HCT116 (cell line): ENCODE results near the gene NECAB3. TPM values are rescaled to one million over a fixed set of nuclear protein-coding genes. Genes with fewer than 3 reads are reported as not detected.

ENCODE experiments used
- ATAC-seq: fragments of 200-7000 bp; cut with Tn5 transposase; 2 replicates; pipeline ENCODE4 v1.9.1; 2020; ENCODE audit warnings: mild to moderate bottlenecking, moderate library complexity
- BruUV-seq: library from RNA; stranded (reverse); fragments of 400-500 nt; replicated peaks from 2 replicates; lab custom pipeline; 2021; lab: Mats Ljungman, UMichigan
- CTCF ChIA-PET: fragments of 300-600 bp; sonication (Branson Sonifier 250); formaldehyde crosslinking; loops from one replicate; lab custom pipeline; 2021; ENCODE audit warnings: antibody characterized with exemption; lab: Charles Lee
- POLR2A ChIA-PET: fragments of 300-600, 350-600 bp; sonication (Branson Sonifier 250); formaldehyde crosslinking; loops from one replicate; lab custom pipeline; 2021; ENCODE audit warnings: antibody characterized with exemption; lab: Charles Lee
- RAD21 ChIA-PET, 2 experiments: fragments of 300-600 bp; sonication (Branson Sonifier 250); formaldehyde crosslinking; loops; one replicate each; lab custom pipeline; 2023; ENCODE audit warnings: low total read pairs in 2 of 2; ENCODE audit not compliant: uncharacterized antibody in 2 of 2, unreplicated experiment in 2 of 2, low non-redundant PET in 1 of 2; lab: Charles Lee
- DNase-seq: peaks from one replicate; pipeline ENCODE4 v3.0.0-alpha.2; 2010; ENCODE audit warnings: low read depth, low spot score
- H2AFZ ChIP-seq: fragments of 200-600 bp; shearing (Covaris generic), sonication (generic); 2 replicates; pipeline ENCODE4 v1.6.1; 2017; ENCODE audit warnings: low read depth, mixed run types, mixed read lengths, antibody characterized with exemption, low read length; ENCODE audit not compliant: poor library complexity, severe bottlenecking
- H3K27ac ChIP-seq: 2 replicates; pipeline ENCODE4 v1.5.1; 2012; ENCODE audit warnings: low read depth, low read length
- H3K27me3 ChIP-seq: fragments of 200-600 bp; sonication (generic); 2 replicates; pipeline ENCODE4 v1.6.1; 2016; ENCODE audit warnings: mixed run types, low read length, mixed read lengths; ENCODE audit not compliant: insufficient read depth
- H3K36me3 ChIP-seq, 2 experiments: fragments of 200-500 bp in 1 of 2; fragments of 200-600 bp in 1 of 2; sonication (Bioruptor generic) in 1 of 2; sonication (generic) in 1 of 2; 2 replicates each; pipeline versions ENCODE4 v1.5.1 to v1.6.1; 2014 to 2016; ENCODE audit warnings: low read length in 2 of 2, inconsistent platforms in 1 of 2, mixed read lengths in 1 of 2, mixed run types in 1 of 2; ENCODE audit not compliant: insufficient read depth in 2 of 2, control insufficient read depth in 1 of 2
- H3K4me1 ChIP-seq, 2 experiments: fragments of 200-600 bp in 1 of 2; sonication (generic) in 1 of 2; 2 replicates each; pipeline versions ENCODE4 v1.5.1 to v1.6.1; 2012 to 2017; ENCODE audit warnings: low read length in 2 of 2, inconsistent platforms in 1 of 2, mild to moderate bottlenecking in 1 of 2, mixed read lengths in 1 of 2, mixed run types in 1 of 2, moderate library complexity in 1 of 2; ENCODE audit not compliant: insufficient read depth in 2 of 2, control insufficient read depth in 1 of 2
- H3K4me2 ChIP-seq: fragments of 200-600 bp; sonication (generic); 2 replicates; pipeline ENCODE4 v1.6.1; 2017; ENCODE audit warnings: mixed run types, low read length, mixed read lengths
- H3K4me3 ChIP-seq, 2 experiments: fragments of 200-600 bp in 1 of 2; sonication (generic) in 1 of 2; replicated peaks in 1 of 2; 2 replicates each; pipeline ENCODE4 v1.5.1; 2011 to 2016; ENCODE audit warnings: low read length in 2 of 2, control low read depth in 1 of 2, low read depth in 1 of 2, mild to moderate bottlenecking in 1 of 2, mixed read lengths in 1 of 2, mixed run types in 1 of 2
- H3K79me2 ChIP-seq: fragments of 200-600 bp; sonication (generic); 2 replicates; pipeline ENCODE4 v1.6.1; 2017; ENCODE audit warnings: mild to moderate bottlenecking, mixed run types, low read length, moderate library complexity, mixed read lengths; ENCODE audit not compliant: insufficient read depth
- H3K9ac ChIP-seq: fragments of 200-600 bp; sonication (generic); 2 replicates; pipeline ENCODE4 v1.6.1; 2016; ENCODE audit warnings: low read length, mixed read lengths
- H3K9me2 ChIP-seq: fragments of 200-600 bp; sonication (generic), shearing (Covaris generic); 2 replicates; pipeline ENCODE4 v1.6.1; 2017; ENCODE audit warnings: mixed run types, mild to moderate bottlenecking, moderate library complexity; ENCODE audit not compliant: insufficient read depth
- H3K9me3 ChIP-seq, 2 experiments: fragments of 200-500 bp in 1 of 2; fragments of 200-600 bp in 1 of 2; sonication (Bioruptor generic) in 1 of 2; sonication (generic) in 1 of 2; 2 replicates each; pipeline ENCODE4 v1.6.1; 2014 to 2017; ENCODE audit warnings: low read length in 2 of 2, mixed read lengths in 2 of 2, inconsistent platforms in 1 of 2, low read depth in 1 of 2, mild to moderate bottlenecking in 1 of 2, mixed run types in 1 of 2, moderate library complexity in 1 of 2; ENCODE audit not compliant: control insufficient read depth in 1 of 2, insufficient read depth in 1 of 2
- H4K20me1 ChIP-seq: fragments of 200-600 bp; sonication (generic), shearing (Covaris generic); 2 replicates; pipeline ENCODE4 v1.6.1; 2017; ENCODE audit warnings: mixed run types, mild to moderate bottlenecking, moderate library complexity; ENCODE audit not compliant: insufficient read depth
- CEBPB ChIP-seq: IDR thresholded peaks from 2 replicates; pipeline ENCODE4 v1.6.1; 2012; ENCODE audit warnings: low read depth
- EGR1 ChIP-seq: IDR thresholded peaks from 2 replicates; pipeline ENCODE4 v1.6.1; 2012; ENCODE audit warnings: low read depth
- FOSL1 ChIP-seq: IDR thresholded peaks from 2 replicates; pipeline ENCODE4 v1.6.1; 2012; ENCODE audit warnings: low read depth
- POLR2A ChIP-seq: IDR thresholded peaks from 2 replicates; pipeline ENCODE4 v1.7.0; 2011; ENCODE audit warnings: borderline replicate concordance; ENCODE audit not compliant: insufficient read depth, insufficient read length; ENCODE audit errors: extremely low read depth
- RAD21 ChIP-seq: IDR thresholded peaks from 2 replicates; pipeline ENCODE4 v1.6.1; 2012; ENCODE audit warnings: low read depth, mild to moderate bottlenecking
- SP1 ChIP-seq: IDR thresholded peaks from 2 replicates; pipeline ENCODE4 v1.6.1; 2012; ENCODE audit warnings: low read depth
- TCF7L2 ChIP-seq: IDR thresholded peaks from 2 replicates; pipeline ENCODE4 v1.7.0; 2011; ENCODE audit warnings: borderline replicate concordance, inconsistent platforms; ENCODE audit not compliant: insufficient read depth, insufficient read length; ENCODE audit errors: extremely low read depth
- YY1 ChIP-seq: IDR thresholded peaks from 2 replicates; pipeline ENCODE4 v1.6.1; 2011; ENCODE audit warnings: low read length, low read depth, moderate library complexity, mild to moderate bottlenecking; ENCODE audit not compliant: insufficient replicate concordance; ENCODE audit errors: extremely low read depth
- ZBTB33 ChIP-seq: IDR thresholded peaks from 2 replicates; pipeline ENCODE4 v1.6.1; 2011; ENCODE audit warnings: mild to moderate bottlenecking, low read length, moderate library complexity; ENCODE audit not compliant: insufficient replicate concordance; ENCODE audit errors: extremely low read depth
- ZFX ChIP-seq: fragments of 450-650 bp; IDR thresholded peaks from 2 replicates; pipeline ENCODE4 v1.6.1; 2017
- intact Hi-C: fragments of 100-400 bp; cut with micrococcal nuclease; formaldehyde crosslinking; loops from 2 replicates; pipeline ENCODE4 v1.10.0; 2022
- total RNA-seq: library from RNA; stranded (reverse); gene quantifications from one replicate; pipeline ENCODE4 v1.2.1, GENCODE V29; 2021; ENCODE audit not compliant: unreplicated experiment
- TF ChIP-seq, protein P1 (sequence below), 3 experiments: fragments of 200-600 bp in 1 of 3; sonication (generic) in 1 of 3; IDR thresholded peaks in 2 of 3; conservative IDR thresholded peaks in 1 of 3; 2 replicates each; pipeline ENCODE4 v1.5.1; 2012 to 2017; ENCODE audit warnings: low read depth in 2 of 3, low read length in 2 of 3, antibody characterized with exemption in 1 of 3, borderline replicate concordance in 1 of 3, control low read depth in 1 of 3, mild to moderate bottlenecking in 1 of 3, mixed read lengths in 1 of 3, mixed run types in 1 of 3, moderate library complexity in 1 of 3; ENCODE audit not compliant: insufficient read depth in 1 of 3

The NECAB3 gene
- total RNA-seq, 1 experiment from 2014 or later = 48.1 TPM

GRCh38 chr20:33656010-33656782 is 18.0 kb downstream of the NECAB3 start:
- no peak overlapping the region for H3K4me3 ChIP-seq
- ATAC-seq (no peak), DNase-seq (no peak)
- no TSS peak for BruUV-seq
- no peak overlapping the region for H3K4me2 ChIP-seq
- H2AFZ ChIP-seq = no peak overlapping the region
- H4K20me1 ChIP-seq = no peaks in the 10 kb centered on the region
- ChIA-PET RAD21 (no interaction called here), POLR2A (no interaction called here), CTCF (no interaction called here)
- H3K27ac ChIP-seq = no peak overlapping the region
- H3K36me3 ChIP-seq = peaks cover 0 to 3% of the 10 kb centered on the region in 2 experiments; a peak in 1 of 4 replicates
- H3K27me3 ChIP-seq = no peaks in the 10 kb centered on the region
- H3K79me2 ChIP-seq = no peaks in the 10 kb centered on the region
- intact Hi-C loops = loop anchor here (10.0 kb wide), 1 partner anchor 469 kb away; no protein-coding TSS in a partner anchor
- H3K9me2 ChIP-seq = no peaks in the 10 kb centered on the region
- TF ChIP-seq TCF7L2 (no peak), YY1 (no peak), FOSL1 (no peak), CEBPB (no peak), ZFX (no peak), SP1 (no peak), RAD21 (no peak), POLR2A (no peak), EGR1 (no peak), ZBTB33 (no peak)
- TF ChIP-seq, protein P1, sequence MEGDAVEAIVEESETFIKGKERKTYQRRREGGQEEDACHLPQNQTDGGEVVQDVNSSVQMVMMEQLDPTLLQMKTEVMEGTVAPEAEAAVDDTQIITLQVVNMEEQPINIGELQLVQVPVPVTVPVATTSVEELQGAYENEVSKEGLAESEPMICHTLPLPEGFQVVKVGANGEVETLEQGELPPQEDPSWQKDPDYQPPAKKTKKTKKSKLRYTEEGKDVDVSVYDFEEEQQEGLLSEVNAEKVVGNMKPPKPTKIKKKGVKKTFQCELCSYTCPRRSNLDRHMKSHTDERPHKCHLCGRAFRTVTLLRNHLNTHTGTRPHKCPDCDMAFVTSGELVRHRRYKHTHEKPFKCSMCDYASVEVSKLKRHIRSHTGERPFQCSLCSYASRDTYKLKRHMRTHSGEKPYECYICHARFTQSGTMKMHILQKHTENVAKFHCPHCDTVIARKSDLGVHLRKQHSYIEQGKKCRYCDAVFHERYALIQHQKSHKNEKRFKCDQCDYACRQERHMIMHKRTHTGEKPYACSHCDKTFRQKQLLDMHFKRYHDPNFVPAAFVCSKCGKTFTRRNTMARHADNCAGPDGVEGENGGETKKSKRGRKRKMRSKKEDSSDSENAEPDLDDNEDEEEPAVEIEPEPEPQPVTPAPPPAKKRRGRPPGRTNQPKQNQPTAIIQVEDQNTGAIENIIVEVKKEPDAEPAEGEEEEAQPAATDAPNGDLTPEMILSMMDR (IDR thresholded peaks at IDR 0.05 in 2 of 3, conservative IDR thresholded peaks at IDR 0.05 in 1 of 3; ENCODE audit: borderline replicate concordance in 1 of 3, insufficient read depth in 1 of 3, low read depth in 2 of 3, low read length in 2 of 3) = no peak
- H3K9ac ChIP-seq = no peak overlapping the region
- peaks cover 0 to 12% of the 10 kb centered on the region in 2 experiments; a peak in 1 of 4 replicates for H3K4me1 ChIP-seq
- no peaks in the 10 kb centered on the region for H3K9me3 ChIP-seq
